Fibroblast of villous mesenchyme (primary cell): Measurements from ENCODE around the gene HPS1. TPM values are rescaled to one million over a fixed set of nuclear protein-coding genes. Genes with fewer than 3 reads are reported as not detected.

ENCODE experiments used
- DNase-seq: peaks from one replicate; pipeline ENCODE4 v3.0.0-alpha.2; 2010; ENCODE audit warnings: low read depth
- H3K4me3 ChIP-seq: 2 replicates; pipeline ENCODE4 v1.5.1; 2011; ENCODE audit warnings: low read depth, mild to moderate bottlenecking, low read length
- CTCF ChIP-seq: IDR thresholded peaks from 2 replicates; pipeline ENCODE4 v1.5.1; 2012; ENCODE audit warnings: low read depth, mild to moderate bottlenecking, low read length; ENCODE audit not compliant: insufficient read depth
- total RNA-seq: library from RNA; depleted of rRNA; stranded (reverse); fragments of >200 nt; gene quantifications from 2 replicates; pipeline ENCODE4 v1.2.3, GENCODE V29; 2012

Gene HPS1
- total RNA-seq, 1 donor, result 43.2 TPM

- DNase-seq, result no peak
- no peak overlapping the region for H3K4me3 ChIP-seq
- no peak for TF ChIP-seq CTCF
Measured at GRCh38 chr10:98456686-98457482, 10.1 kb upstream of the HPS1 start.

DNA sequence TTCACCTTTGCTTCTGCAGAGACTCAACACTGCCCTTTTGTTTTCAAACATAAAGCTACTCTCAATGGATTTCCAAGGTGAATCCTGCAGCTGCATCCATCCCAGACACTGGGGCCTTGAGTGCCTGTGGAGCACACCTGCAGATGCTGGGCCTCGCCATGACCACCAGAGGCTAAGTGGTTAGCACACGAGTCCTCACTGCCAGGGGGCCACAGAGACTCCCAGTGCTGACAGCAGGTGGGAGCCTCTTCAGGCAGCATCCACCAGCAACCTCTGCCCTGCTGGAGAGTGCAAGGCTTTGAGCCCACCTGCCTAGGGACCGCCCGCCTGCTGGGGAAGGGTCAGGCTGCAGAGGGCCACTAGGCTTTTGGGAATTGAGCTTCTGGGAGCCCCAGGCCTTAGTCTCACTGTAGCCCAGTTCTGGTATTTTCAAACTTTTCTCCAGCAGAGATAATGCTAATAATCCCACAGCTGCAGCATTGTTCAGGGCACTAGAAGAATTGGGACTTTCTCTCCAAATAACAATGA, 9.4 kb upstream of the HPS1 start:
- no peak for TF ChIP-seq CTCF
- no peak overlapping the region for H3K4me3 ChIP-seq
- DNase-seq, result no peak

GRCh38 chr10:98453729-98454128, 7.0 kb upstream of the HPS1 start:
- TF ChIP-seq CTCF, result no peak
- no peak for DNase-seq
- H3K4me3 ChIP-seq, result no peak overlapping the region

- TF ChIP-seq CTCF, result no peak
- H3K4me3 ChIP-seq, result no peak overlapping the region
- no peak for DNase-seq
Measured at GRCh38 chr10:98450618-98451017, 3.9 kb upstream of the HPS1 start.

DNA sequence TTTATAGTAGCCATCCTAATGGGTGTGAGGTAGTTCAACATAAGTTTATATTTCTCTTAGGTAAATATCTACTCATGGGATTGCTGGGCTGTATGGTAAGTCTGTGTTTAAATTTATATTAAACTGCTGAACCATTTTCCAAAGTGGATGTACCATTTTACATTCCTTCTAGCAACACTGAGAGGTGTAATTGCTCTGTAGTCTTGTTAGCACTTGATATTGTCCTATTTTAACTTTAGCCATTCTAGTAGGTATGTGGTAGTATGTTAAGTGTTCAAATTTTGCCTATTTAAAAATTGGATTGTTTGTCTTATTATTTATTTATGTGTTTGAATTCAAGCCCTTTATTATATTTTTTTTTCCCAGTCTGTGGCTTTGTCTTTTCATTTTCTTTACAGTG, 2.6 kb upstream of the HPS1 start:
- H3K4me3 ChIP-seq, result no peak overlapping the region
- no peak for TF ChIP-seq CTCF
- no peak for DNase-seq

DNA sequence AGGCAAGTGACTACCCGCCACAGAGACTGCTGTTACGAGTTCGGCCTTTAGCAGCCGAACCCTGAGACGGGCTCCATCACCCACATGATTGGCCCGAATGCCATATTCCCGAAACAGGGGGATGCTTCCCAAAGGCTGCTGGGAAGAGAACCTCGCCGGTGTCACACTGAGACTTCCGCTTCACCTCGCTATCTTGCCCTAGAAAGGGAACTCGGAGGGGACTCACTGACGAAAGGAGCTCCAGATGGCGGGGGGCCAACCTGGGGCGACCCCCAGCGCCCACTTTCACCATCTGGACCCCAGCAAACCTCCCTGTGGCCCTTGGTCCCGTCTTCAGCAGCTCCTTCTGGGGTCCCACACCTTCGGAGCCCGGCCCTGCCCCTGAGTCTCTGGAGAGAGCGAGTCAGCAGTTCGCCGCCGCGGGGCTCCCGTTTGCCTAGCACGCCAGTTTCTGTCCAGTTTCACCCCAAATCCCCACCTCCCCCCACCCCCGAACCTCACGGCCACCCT, 529 bp downstream of the HPS1 start:
- peak; percentile 34 for DNase-seq
- no peak for TF ChIP-seq CTCF
- peak overlapping the region; percentile 88 for H3K4me3 ChIP-seq
